ENCODE data around the gene ZC3H11A.
"Not testable (repeated sequence)": the region's sequence is repeated elsewhere in the genome, so short reads cannot be mapped to it uniquely, and the experiment has no call there.

ZC3H11A gene

GRCh38 chr1:203828002-203828401 lies 32.6 kb downstream of the ZC3H11A start:
- TF ChIP-seq CTCF (IDR thresholded peaks at IDR 0.05; ENCODE audit: insufficient read depth, low read length, poor library complexity, severe bottlenecking) (no peak), EZH2phosphoT487 (conservative IDR thresholded peaks at IDR 0.05; ENCODE audit: low read length) (no peak)
- H2AFZ ChIP-seq (ENCODE audit: low read depth, low read length, severe bottlenecking) = no peak overlapping the region
- H3K9ac ChIP-seq (ENCODE audit: low read length) = no peak overlapping the region
- H3K4me2 ChIP-seq (ENCODE audit: low read depth, low read length, poor library complexity, severe bottlenecking) = no peak overlapping the region
- H4K20me1 ChIP-seq (ENCODE audit: low read depth, low read length) = 0 out of 2 replicates have a peak, but pooled peaks cover 7% of the 10 kb centered on the region
- H3K9me2 ChIP-seq (replicated peaks; ENCODE audit: insufficient read depth, low read length) = no peaks in the 10 kb centered on the region
- H3K27me3 ChIP-seq (ENCODE audit: low read length) = no peaks in the 10 kb centered on the region
- H3K27ac ChIP-seq (ENCODE audit: low read depth, low read length) = no peak overlapping the region
- H3K36me3 ChIP-seq (ENCODE audit: low read length) = peaks cover 41% of the 10 kb centered on the region
- peaks cover 11% of the 10 kb centered on the region; the same call in 1 of the 2 replicates for H3K79me2 ChIP-seq (ENCODE audit: insufficient read depth, low read length)
- H3K9me3 ChIP-seq (ENCODE audit: insufficient read depth, low read length) = no peaks in the 10 kb centered on the region
- H3K4me3 ChIP-seq (ENCODE audit: insufficient read depth, low read length, poor library complexity, severe bottlenecking) = no peak overlapping the region
- H3F3A ChIP-seq (ENCODE audit: insufficient read depth) = 0 out of 2 replicates have a peak, but pooled peaks cover 5% of the 10 kb centered on the region

- H3K9me2 ChIP-seq (replicated peaks; ENCODE audit: insufficient read depth, low read length) = no peaks in the 10 kb centered on the region
- 0 out of 2 replicates have a peak, but pooled peaks cover 7% of the 10 kb centered on the region for H4K20me1 ChIP-seq (ENCODE audit: low read depth, low read length)
- H3K27ac ChIP-seq (ENCODE audit: low read depth, low read length) = no peak overlapping the region
- no peak overlapping the region for H3K4me2 ChIP-seq (ENCODE audit: low read depth, low read length, poor library complexity, severe bottlenecking)
- peaks cover 39% of the 10 kb centered on the region for H3K36me3 ChIP-seq (ENCODE audit: low read length)
- no peak overlapping the region for H2AFZ ChIP-seq (ENCODE audit: low read depth, low read length, severe bottlenecking)
- TF ChIP-seq EZH2phosphoT487 (conservative IDR thresholded peaks at IDR 0.05; ENCODE audit: low read length) (no peak), CTCF (IDR thresholded peaks at IDR 0.05; ENCODE audit: insufficient read depth, low read length, poor library complexity, severe bottlenecking) (no peak)
- no peaks in the 10 kb centered on the region for H3K9me3 ChIP-seq (ENCODE audit: insufficient read depth, low read length)
- H3K79me2 ChIP-seq (ENCODE audit: insufficient read depth, low read length) = peaks cover 8% of the 10 kb centered on the region; the same call in 1 of the 2 replicates
- no peak overlapping the region for H3K9ac ChIP-seq (ENCODE audit: low read length)
- H3K27me3 ChIP-seq (ENCODE audit: low read length) = no peaks in the 10 kb centered on the region
- 0 out of 2 replicates have a peak, but pooled peaks cover 5% of the 10 kb centered on the region for H3F3A ChIP-seq (ENCODE audit: insufficient read depth)
- H3K4me3 ChIP-seq (ENCODE audit: insufficient read depth, low read length, poor library complexity, severe bottlenecking) = no peak overlapping the region
Observed at GRCh38 chr1:203828503-203828902, 33.1 kb downstream of the ZC3H11A start.

- H3K9ac ChIP-seq (ENCODE audit: low read length); H3K9me3 ChIP-seq (ENCODE audit: insufficient read depth, low read length); H3K27ac ChIP-seq (ENCODE audit: low read depth, low read length); H2AFZ ChIP-seq (ENCODE audit: low read depth, low read length, severe bottlenecking); H3K27me3 ChIP-seq (ENCODE audit: low read length); H4K20me1 ChIP-seq (ENCODE audit: low read depth, low read length); H3K79me2 ChIP-seq (ENCODE audit: insufficient read depth, low read length); H3K4me3 ChIP-seq (ENCODE audit: insufficient read depth, low read length, poor library complexity, severe bottlenecking); H3K4me2 ChIP-seq (ENCODE audit: low read depth, low read length, poor library complexity, severe bottlenecking); H3K9me2 ChIP-seq (replicated peaks; ENCODE audit: insufficient read depth, low read length); H3F3A ChIP-seq (ENCODE audit: insufficient read depth): not testable (repeated sequence)
- peaks cover 44% of the 10 kb centered on the region for H3K36me3 ChIP-seq (ENCODE audit: low read length)
Observed at GRCh38 chr1:203829247-203829646, 33.8 kb downstream of the ZC3H11A start.

- TF ChIP-seq EZH2phosphoT487 (conservative IDR thresholded peaks at IDR 0.05; ENCODE audit: low read length) = no peak
- TF ChIP-seq CTCF (IDR thresholded peaks at IDR 0.05; ENCODE audit: insufficient read depth, low read length, poor library complexity, severe bottlenecking) = no peak
- no peaks in the 10 kb centered on the region for H3K27me3 ChIP-seq (ENCODE audit: low read length)
- H3K9me3 ChIP-seq (ENCODE audit: insufficient read depth, low read length) = no peaks in the 10 kb centered on the region
- H3K27ac ChIP-seq (ENCODE audit: low read depth, low read length) = no peak overlapping the region
- peaks cover 42% of the 10 kb centered on the region for H3K36me3 ChIP-seq (ENCODE audit: low read length)
- no peak overlapping the region for H2AFZ ChIP-seq (ENCODE audit: low read depth, low read length, severe bottlenecking)
- no peaks in the 10 kb centered on the region for H3F3A ChIP-seq (ENCODE audit: insufficient read depth)
- no peak overlapping the region for H3K4me3 ChIP-seq (ENCODE audit: insufficient read depth, low read length, poor library complexity, severe bottlenecking)
- H3K9me2 ChIP-seq (replicated peaks; ENCODE audit: insufficient read depth, low read length) = no peaks in the 10 kb centered on the region
- H3K79me2 ChIP-seq (ENCODE audit: insufficient read depth, low read length) = no peaks in the 10 kb centered on the region
- no peak overlapping the region for H3K9ac ChIP-seq (ENCODE audit: low read length)
- no peak overlapping the region for H3K4me2 ChIP-seq (ENCODE audit: low read depth, low read length, poor library complexity, severe bottlenecking)
- no peaks in the 10 kb centered on the region for H4K20me1 ChIP-seq (ENCODE audit: low read depth, low read length)
Observed at GRCh38 chr1:203835476-203835875, 40.1 kb downstream of the ZC3H11A start.
